Ovary (tissue), 3 donors: ENCODE data around the gene CCDC148.

Source experiments
- EP300 ChIP-seq: sonication (generic); formaldehyde crosslinking; IDR thresholded peaks from one replicate; pipeline ENCODE4 v1.6.1; 2017; ENCODE audit warnings: antibody characterized with exemption
- TF ChIP-seq, protein P1 (sequence below), 3 donors: fragments of 450-650 bp in 2 of 3; fragments of 200-600 bp in 1 of 3; IDR thresholded peaks; one replicate each; pipeline versions ENCODE4 v1.5.1 to v1.8.0; 2016 to 2022; ENCODE audit warnings: antibody characterized with exemption in 3 of 3, mild to moderate bottlenecking in 1 of 3
- donor health status: DM: no; HTN: no; CAD: no.

DNA sequence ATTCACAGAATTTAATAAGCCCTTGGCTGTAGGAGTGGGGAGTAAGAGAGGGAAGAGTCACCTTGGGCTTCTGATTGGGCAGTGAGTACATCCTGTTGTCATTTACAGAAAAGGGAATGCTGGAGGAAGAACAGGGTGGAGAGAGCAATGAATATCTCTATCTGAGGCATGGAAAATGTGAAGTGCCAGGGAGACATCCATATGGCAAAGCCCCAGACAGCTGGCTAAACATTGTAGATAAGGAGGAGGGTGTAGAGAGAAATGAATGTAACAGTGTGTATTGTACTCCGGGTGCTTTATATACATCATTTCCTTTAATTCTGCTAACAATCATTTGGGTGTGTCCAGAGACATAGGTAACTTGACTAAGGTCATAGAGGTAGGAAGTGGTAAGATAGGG, 251.3 kb downstream of the CCDC148 start:
- TF ChIP-seq, protein P1, sequence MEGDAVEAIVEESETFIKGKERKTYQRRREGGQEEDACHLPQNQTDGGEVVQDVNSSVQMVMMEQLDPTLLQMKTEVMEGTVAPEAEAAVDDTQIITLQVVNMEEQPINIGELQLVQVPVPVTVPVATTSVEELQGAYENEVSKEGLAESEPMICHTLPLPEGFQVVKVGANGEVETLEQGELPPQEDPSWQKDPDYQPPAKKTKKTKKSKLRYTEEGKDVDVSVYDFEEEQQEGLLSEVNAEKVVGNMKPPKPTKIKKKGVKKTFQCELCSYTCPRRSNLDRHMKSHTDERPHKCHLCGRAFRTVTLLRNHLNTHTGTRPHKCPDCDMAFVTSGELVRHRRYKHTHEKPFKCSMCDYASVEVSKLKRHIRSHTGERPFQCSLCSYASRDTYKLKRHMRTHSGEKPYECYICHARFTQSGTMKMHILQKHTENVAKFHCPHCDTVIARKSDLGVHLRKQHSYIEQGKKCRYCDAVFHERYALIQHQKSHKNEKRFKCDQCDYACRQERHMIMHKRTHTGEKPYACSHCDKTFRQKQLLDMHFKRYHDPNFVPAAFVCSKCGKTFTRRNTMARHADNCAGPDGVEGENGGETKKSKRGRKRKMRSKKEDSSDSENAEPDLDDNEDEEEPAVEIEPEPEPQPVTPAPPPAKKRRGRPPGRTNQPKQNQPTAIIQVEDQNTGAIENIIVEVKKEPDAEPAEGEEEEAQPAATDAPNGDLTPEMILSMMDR (IDR thresholded peaks at IDR 0.05), result no peak
- no peak for TF ChIP-seq EP300
